CD4-positive, alpha-beta T cell treated with Interleukin-21 for 1 hour (primary cell): ENCODE data around the gene ASF1B.

Experiments
- DNase-seq: peaks from one replicate; pipeline ENCODE4 v3.0.0-alpha.2; 2020

ASF1B gene

GRCh38 chr19:14135355-14135754 lies 1.0 kb downstream of the ASF1B start:
- no peak for DNase-seq

GRCh38 chr19:14127929-14128509 lies 8.4 kb downstream of the ASF1B start:
- DNase-seq, result no peak

- DNase-seq, result no peak
These were observed 9.2 kb downstream of the ASF1B start for GRCh38 chr19:14127176-14127575.

GRCh38 chr19:14122924-14123323 lies 13.5 kb downstream of the ASF1B start:
- DNase-seq, result no peak

GRCh38 chr19:14120497-14120780 lies 15.9 kb downstream of the ASF1B start:
- no peak for DNase-seq

- no peak for DNase-seq
These were observed 16.5 kb downstream of the ASF1B start for GRCh38 chr19:14119644-14120496.

GRCh38 chr19:14119146-14119545 lies 17.2 kb downstream of the ASF1B start:
- DNase-seq, result no peak

GRCh38 chr19:14118165-14119051 lies 18.0 kb downstream of the ASF1B start:
- DNase-seq, result peak; percentile 64

- peak; percentile 99 for DNase-seq
These were observed 18.7 kb downstream of the ASF1B start, which contains the start of gene PRKACA for GRCh38 chr19:14117668-14118164. TSS of gene PRKACA (minus strand) at chr19:14117762. CDS start at chr19:14117547, 215 bp downstream.

- no peak for DNase-seq
These were observed 19.3 kb downstream of the ASF1B start for GRCh38 chr19:14116918-14117578.

- no peak for DNase-seq
These were observed 19.9 kb downstream of the ASF1B start for GRCh38 chr19:14116525-14116917.

- DNase-seq, result no peak
These were observed 20.6 kb downstream of the ASF1B start for GRCh38 chr19:14115756-14116155.

- peak; percentile 58 for DNase-seq
These were observed 21.5 kb downstream of the ASF1B start for GRCh38 chr19:14114854-14115253.

- no peak for DNase-seq
These were observed 21.9 kb downstream of the ASF1B start for GRCh38 chr19:14114439-14114838.

- DNase-seq, result peak; percentile 48
These were observed 22.5 kb downstream of the ASF1B start for GRCh38 chr19:14113762-14114414.

GRCh38 chr19:14112809-14113385 lies 23.5 kb downstream of the ASF1B start:
- no peak for DNase-seq

- no peak for DNase-seq
These were observed 24.2 kb downstream of the ASF1B start for GRCh38 chr19:14112051-14112808.

- no peak for DNase-seq
These were observed 24.9 kb downstream of the ASF1B start for GRCh38 chr19:14111486-14111885.

GRCh38 chr19:14110650-14111049 lies 25.7 kb downstream of the ASF1B start:
- no peak for DNase-seq

- DNase-seq, result no peak
These were observed 28.6 kb downstream of the ASF1B start for GRCh38 chr19:14107581-14108461.
